ENCODE measurements around the gene GNL2.
"Not testable (repeated sequence)": the region's sequence is repeated elsewhere in the genome, so short reads cannot be mapped to it uniquely, and the experiment has no call there.

GNL2 gene

GRCh38 chr1:37558411-37558810 is 37.3 kb downstream of the GNL2 start:
- no peak for DNase-seq

- DNase-seq: no peak
These were observed 38.3 kb downstream of the GNL2 start for GRCh38 chr1:37557402-37557801.

GRCh38 chr1:37556712-37557196 is 39.0 kb downstream of the GNL2 start, which contains the start of gene DNALI1:
DNALI1 (plus strand) TSS chr1:37556940; CDS start chr1:37556995, 55 bp downstream.
- DNase-seq: peak; percentile 23 to 33

- peak; percentile 94 to 95 for DNase-seq
These were observed 41.6 kb downstream of the GNL2 start, which contains the start of gene SNIP1 for GRCh38 chr1:37553927-37554808. SNIP1 (minus strand) TSS chr1:37554293; CDS start chr1:37554229, 64 bp downstream.

GRCh38 chr1:37553598-37553926 is 42.2 kb downstream of the GNL2 start:
- no peak for DNase-seq

GRCh38 chr1:37549341-37549740 is 46.4 kb downstream of the GNL2 start:
- no peak for DNase-seq

DNA sequence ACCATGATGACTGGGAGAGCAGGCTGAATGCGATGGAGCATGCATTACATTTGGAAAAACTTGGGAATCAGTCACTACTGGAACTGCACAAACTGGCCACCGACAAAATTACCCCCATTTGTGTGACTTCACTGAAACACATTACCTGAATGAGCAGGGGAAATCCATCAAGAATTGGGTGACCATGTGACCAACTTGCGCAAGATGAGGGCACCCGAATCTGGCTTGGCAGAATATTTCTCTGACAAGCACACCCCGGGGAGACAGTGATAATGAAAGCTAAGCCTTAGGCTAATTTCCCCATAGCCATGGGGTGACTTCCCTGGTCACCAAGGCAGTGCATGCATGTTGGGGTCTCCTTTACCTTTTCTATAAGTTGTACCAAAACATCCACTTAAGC is 50.7 kb downstream of the GNL2 start:
- DNase-seq: no peak

- no peak for DNase-seq
These were observed 51.2 kb downstream of the GNL2 start for GRCh38 chr1:37544530-37544929.

- DNase-seq: no peak
These were observed 55.5 kb downstream of the GNL2 start for GRCh38 chr1:37540036-37540785.

GRCh38 chr1:37539154-37539553 is 56.6 kb downstream of the GNL2 start:
- not testable (repeated sequence) for DNase-seq

GRCh38 chr1:37537378-37537777 is 58.4 kb downstream of the GNL2 start:
- DNase-seq: no peak

GRCh38 chr1:37533317-37534093 is 62.2 kb downstream of the GNL2 start:
- DNase-seq: no peak

GRCh38 chr1:37532418-37533156 is 63.1 kb downstream of the GNL2 start:
- not testable (repeated sequence) for DNase-seq

DNA sequence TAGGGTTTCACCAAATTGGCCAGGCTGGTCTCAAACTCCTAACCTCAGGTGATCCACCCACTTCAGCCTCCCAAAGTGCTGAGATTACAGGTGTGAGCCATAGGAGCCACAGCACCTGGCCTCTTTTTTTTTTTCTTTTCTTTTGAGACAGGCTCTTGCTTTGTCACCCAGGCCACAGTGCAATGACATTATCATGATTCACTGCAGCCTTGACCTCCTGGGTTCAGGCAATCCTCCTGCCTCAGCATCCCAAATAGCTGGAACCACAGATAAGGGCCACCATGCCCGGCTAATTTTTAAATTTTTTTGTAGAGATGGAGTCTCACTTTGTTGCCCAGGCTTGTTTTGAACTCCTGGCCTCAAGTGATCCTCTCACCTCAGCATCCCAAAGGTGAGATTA is 65.8 kb downstream of the GNL2 start:
- DNase-seq: not testable (repeated sequence)

DNA sequence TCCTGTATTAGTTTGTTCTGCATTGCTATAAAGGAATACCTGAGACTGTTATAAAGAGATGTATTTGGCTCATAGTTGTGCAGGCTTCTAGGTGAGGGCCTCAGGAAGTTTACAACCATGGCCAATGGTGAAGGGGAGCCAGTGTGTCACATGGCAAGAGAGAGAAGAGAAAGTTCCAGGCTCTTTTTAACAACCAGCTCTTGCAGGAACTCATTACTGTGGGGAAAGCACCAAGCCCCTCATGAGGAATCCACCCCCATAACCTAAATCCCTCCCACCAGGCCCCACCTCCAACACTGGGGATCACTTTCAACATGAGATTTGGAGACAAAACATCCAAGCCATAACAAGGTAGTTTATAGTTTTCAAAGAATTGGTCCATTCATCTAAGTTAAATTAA is 76.1 kb downstream of the GNL2 start:
- peak in 1 of 2 donors; percentile 6 for DNase-seq

DNA sequence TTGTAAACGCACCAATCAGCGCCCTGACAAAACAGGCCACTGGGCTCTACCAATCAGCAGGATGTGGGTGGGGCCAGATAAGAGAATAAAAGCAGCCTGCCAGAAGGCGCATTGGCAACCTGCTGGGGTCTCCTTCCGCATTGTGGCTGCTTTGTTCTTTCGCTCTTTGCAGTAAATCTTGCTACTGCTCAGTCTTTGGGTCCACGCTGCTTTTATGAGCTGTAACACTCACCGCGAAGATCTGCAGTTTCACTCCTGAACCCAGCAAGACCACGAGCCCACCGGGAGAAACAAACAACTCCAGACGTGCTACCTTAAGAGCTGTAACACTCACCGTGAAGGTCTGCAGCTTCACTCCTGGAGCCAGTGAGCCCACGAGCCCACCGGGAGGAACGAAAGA is 76.8 kb downstream of the GNL2 start:
- DNase-seq: peak; percentile 68 to 76

- DNase-seq: not testable (repeated sequence)
These were observed 77.5 kb downstream of the GNL2 start for GRCh38 chr1:37518241-37518640.

DNA sequence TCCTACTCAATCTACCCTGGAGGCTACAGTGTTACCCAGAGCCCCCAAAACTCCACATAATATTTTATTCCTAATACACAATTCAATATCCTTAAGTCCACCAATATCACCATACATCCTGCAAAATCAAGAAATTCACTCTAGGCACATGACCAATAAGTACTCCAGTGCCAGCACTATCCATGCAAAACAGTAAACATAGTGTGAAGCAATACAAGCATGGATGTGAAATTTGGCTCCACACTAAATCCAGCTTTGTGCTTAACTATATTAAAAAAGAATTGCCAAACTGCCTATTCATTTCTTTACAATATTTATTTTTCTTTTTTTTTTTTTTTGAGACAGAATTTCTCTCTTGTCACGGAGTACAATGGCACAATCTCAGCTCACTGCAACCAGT is 78.2 kb downstream of the GNL2 start:
- no peak for DNase-seq
